COLO668 (cell line): ENCODE measurements around the gene XDH.

Source experiments
- DNase-seq: peaks from one replicate; lab custom pipeline; 2025; ENCODE audit not compliant: unreplicated experiment; lab: John Stamatoyannopoulos, UW

XDH gene

GRCh38 chr2:31333046-31333445, 81.5 kb downstream of the XDH start:
- no peak for DNase-seq

DNA sequence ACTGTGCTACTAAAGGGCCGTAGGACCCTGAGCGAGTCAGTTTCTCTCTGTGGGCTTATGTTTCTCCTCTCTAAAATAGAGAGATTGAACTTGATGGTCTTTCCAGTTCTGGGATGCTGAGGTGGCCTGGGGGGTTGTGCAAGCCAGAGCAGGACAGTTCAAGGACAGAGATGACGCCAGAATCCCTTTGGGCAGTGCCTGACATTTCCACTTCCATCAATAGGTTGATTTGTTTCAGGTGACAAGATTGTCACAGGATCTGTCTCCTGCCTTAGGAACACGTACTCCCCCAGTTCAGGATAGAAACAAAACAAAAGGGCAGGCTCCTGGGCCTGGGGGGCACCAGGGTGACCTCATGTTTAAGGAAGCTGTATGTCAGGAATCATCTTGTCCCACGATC, 82.0 kb downstream of the XDH start:
- DNase-seq, result no peak

DNA sequence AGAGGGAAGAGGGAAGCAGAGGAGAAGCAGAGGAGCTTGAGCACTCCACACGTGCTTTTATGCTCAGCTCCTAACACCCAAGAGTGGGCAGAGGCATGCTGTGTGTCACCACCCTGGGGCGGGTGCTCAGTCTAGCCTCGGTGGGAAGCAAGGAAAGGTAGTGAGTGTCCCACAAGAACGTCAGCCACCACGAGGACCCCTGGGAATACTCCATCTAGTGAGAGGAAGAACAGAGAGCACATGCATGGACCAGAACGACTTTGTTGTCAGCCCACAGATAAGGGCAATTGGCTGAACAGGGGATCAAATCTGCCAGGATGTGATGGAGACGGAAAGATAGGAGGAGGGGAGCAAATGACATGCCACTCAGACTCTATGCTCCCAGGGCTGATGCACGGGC, 83.4 kb downstream of the XDH start:
- DNase-seq, result no peak

- no peak for DNase-seq
Measured at GRCh38 chr2:31329081-31329625, 85.4 kb downstream of the XDH start.

- no peak for DNase-seq
Measured at GRCh38 chr2:31328026-31328425, 86.5 kb downstream of the XDH start.

- DNase-seq, result no peak
Measured at GRCh38 chr2:31327505-31327904, 87.0 kb downstream of the XDH start.

- no peak for DNase-seq
Measured at GRCh38 chr2:31324016-31324633, 90.4 kb downstream of the XDH start.

- DNase-seq, result no peak
Measured at GRCh38 chr2:31322371-31322770, 92.2 kb downstream of the XDH start.

- DNase-seq, result peak; percentile 31
Measured at GRCh38 chr2:31319406-31320175, 95.0 kb downstream of the XDH start.

DNA sequence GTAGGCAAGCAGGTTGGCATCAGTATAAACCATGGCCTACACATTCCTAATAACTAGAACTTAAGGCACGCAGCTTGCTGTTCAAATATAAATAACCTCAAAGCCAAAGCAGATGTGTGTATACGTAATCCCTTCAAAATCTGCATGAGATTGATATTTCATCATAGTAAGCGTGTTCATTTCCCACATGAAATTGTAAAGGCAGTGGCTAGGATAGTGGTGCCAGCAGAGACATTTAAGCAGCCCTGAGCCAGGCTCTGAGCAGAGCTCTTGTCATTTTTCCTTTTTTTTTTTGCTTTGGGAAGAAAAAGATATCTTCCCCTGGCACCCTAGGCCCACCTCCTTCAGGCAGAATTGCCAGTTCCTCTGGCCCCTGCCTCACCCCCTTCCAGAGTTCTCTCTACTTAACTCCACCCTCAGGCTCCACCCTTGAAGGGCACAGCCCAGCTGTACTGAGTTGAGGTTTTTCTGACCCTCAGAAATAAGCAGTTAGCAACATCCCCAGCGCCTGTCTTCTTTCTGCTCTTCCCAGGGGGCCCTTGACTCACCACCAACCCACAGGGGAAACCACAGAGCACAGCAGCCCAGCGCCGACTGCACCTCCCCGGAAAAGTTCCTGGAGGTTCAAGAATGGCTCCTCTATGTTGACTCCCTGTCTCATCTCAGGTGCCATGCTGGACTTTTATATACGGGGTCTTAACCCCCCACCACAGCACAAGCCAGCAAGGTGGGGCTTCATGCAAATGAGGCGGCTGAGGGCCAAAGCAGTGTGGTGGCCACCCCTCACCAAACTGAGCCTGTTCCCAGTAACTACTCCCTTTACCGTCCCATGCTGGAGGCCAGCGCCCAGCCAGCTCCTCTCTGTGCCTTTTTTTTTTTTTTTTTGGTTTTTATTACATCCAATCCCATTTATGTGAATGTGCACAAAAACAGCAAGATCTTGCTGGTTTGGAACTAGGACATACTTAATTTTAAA, 95.9 kb downstream of the XDH start:
- no peak for DNase-seq

DNA sequence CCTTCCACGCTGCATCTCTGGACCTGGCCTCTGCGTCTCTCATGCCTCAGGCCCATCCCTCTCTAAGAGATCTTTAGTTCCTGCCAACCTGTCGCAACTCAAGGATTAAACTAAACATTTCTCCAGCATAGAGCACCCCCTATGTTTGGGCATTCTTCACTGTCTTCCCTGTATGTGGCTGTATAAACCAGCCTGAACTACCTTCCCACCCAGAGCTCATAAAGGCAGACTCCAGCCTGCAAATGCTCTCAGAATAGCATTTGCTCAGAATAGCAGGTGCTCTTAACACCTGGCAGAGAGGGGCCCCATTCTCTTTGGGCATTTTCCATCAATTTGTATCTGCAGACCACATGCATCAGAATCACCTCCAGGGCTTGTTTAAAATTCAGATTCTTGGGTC, 97.1 kb downstream of the XDH start:
- no peak for DNase-seq

GRCh38 chr2:31314761-31315160, 99.8 kb downstream of the XDH start:
- no peak for DNase-seq

GRCh38 chr2:31312898-31313297, 101.6 kb downstream of the XDH start:
- DNase-seq, result peak; percentile 17

GRCh38 chr2:31304816-31305215, 109.7 kb downstream of the XDH start:
- DNase-seq, result no peak

- DNase-seq, result no peak
Measured at GRCh38 chr2:31302940-31303563, 111.5 kb downstream of the XDH start.

- no peak for DNase-seq
Measured at GRCh38 chr2:31300309-31300708, 114.2 kb downstream of the XDH start.

GRCh38 chr2:31299547-31299946, 115.0 kb downstream of the XDH start:
- DNase-seq, result no peak

DNA sequence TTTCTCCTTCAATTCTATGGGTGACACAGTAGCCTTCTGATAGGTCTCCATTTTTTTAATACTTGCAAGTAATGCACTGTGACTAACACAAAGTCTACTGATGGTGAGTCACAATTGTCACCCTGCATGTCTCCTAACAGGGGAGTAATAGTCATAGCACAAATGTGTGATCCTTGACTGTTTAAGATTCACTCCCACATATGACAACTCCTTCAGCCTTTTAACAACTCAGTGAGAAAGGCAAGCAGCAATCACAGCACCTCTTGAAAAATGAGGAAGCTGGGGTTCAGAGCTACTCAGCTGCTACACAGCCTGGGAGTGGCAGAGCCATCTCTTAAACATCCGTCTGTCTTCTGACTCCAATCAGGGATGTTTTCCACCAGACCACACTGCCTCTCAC, 116.8 kb downstream of the XDH start:
- DNase-seq, result no peak

GRCh38 chr2:31296641-31297287, 117.8 kb downstream of the XDH start:
- no peak for DNase-seq

GRCh38 chr2:31294196-31294595, 120.3 kb downstream of the XDH start:
- no peak for DNase-seq
